K562 (cell line): Measurements from ENCODE around the gene ANXA2. TPM values are rescaled to one million over a fixed set of nuclear protein-coding genes. Genes with fewer than 3 reads are reported as not detected.

ENCODE experiments used
- ATAC-seq: fragments of 200-7000 bp; cut with Tn5 transposase; 3 replicates; pipeline ENCODE4 v1.9.1; 2020; ENCODE audit warnings: moderate library complexity
- BruUV-seq: library from RNA; stranded (reverse); fragments of 400-500 nt; replicated peaks from 2 replicates; lab custom pipeline; 2021; lab: Mats Ljungman, UMichigan
- CTCF ChIA-PET: fragments of 300-600 bp; formaldehyde crosslinking; extraction: SDS; loops from one replicate; lab custom pipeline; 2021; ENCODE audit warnings: low intra/inter-chr PET ratio; lab: Yijun Ruan, JAX
- POLR2A ChIA-PET: fragments of 300-600, 350-650 bp; sonication (Branson Sonifier 250); formaldehyde crosslinking; extraction: SDS; loops from one replicate; lab custom pipeline; 2021; ENCODE audit warnings: antibody characterized with exemption, inconsistent platforms; lab: Yijun Ruan, JAX
- DNase-seq, 4 experiments: peaks; one replicate each; pipeline versions ENCODE4 v3.0.0 to v3.0.0-alpha.2; 2011 to 2018; ENCODE audit warnings: low spot score in 3 of 4, mixed read lengths in 3 of 4; ENCODE audit errors: extremely low read depth in 1 of 4
- FAIRE-seq: peaks from 2 replicates; lab custom pipeline; 2011; peaks lifted over from hg19 to GRCh38; lab: Jason Lieb, UNC
- H2AFZ ChIP-seq: 2 replicates; pipeline ENCODE4 v1.6.0; 2011; ENCODE audit warnings: low read depth, low read length, control low read depth, inconsistent platforms
- H3K27ac ChIP-seq: fragments of 200-600 bp; 3 replicates; pipeline ENCODE4 v1.8.0; 2011; ENCODE audit warnings: low read depth, mild to moderate bottlenecking, control low read depth, inconsistent platforms, low read length, moderate library complexity, mixed read lengths; ENCODE audit errors: extremely low read depth
- H3K27me3 ChIP-seq, 2 experiments: fragments of 300-600 bp in 1 of 2; 2 replicates in 1 of 2; 3 replicates in 1 of 2; pipeline versions ENCODE4 v1.6.0 to v1.8.0; 2011; ENCODE audit warnings: inconsistent platforms in 2 of 2, low read length in 2 of 2, mild to moderate bottlenecking in 1 of 2, mixed read lengths in 1 of 2, moderate library complexity in 1 of 2; ENCODE audit not compliant: control insufficient read depth in 2 of 2, insufficient read depth in 2 of 2
- H3K36me3 ChIP-seq: fragments of 300-600 bp; 3 replicates; pipeline ENCODE4 v1.8.0; 2011; ENCODE audit warnings: mild to moderate bottlenecking, low read length, inconsistent platforms; ENCODE audit not compliant: control insufficient read depth, insufficient read depth
- H3K4me1 ChIP-seq, 2 experiments: fragments of 200-600 bp in 1 of 2; replicated peaks in 1 of 2; 2 replicates in 1 of 2; 3 replicates in 1 of 2; pipeline versions ENCODE4 v1.5.1 to v1.8.0; 2011; ENCODE audit warnings: inconsistent platforms in 2 of 2, low read length in 2 of 2, mild to moderate bottlenecking in 1 of 2, mixed read lengths in 1 of 2, moderate library complexity in 1 of 2; ENCODE audit not compliant: control insufficient read depth in 2 of 2, insufficient read depth in 2 of 2
- H3K4me2 ChIP-seq: 2 replicates; pipeline ENCODE4 v1.6.1; 2011; ENCODE audit warnings: low read length, control low read depth, inconsistent platforms, mixed read lengths; ENCODE audit not compliant: insufficient read depth
- H3K4me3 ChIP-seq: fragments of 200-600 bp; sonication (generic), shearing (Covaris generic); 2 replicates; pipeline ENCODE4 v1.5.1; 2016; ENCODE audit warnings: control low read depth, inconsistent platforms
- H3K79me2 ChIP-seq: fragments of 200-600 bp; 3 replicates; pipeline ENCODE4 v1.8.0; 2011; ENCODE audit warnings: low read length, inconsistent platforms; ENCODE audit not compliant: control insufficient read depth, insufficient read depth
- H3K9ac ChIP-seq, 2 experiments: 2 replicates each; pipeline versions ENCODE4 v1.6.0 to v1.6.1; 2011; ENCODE audit warnings: low read depth in 2 of 2, low read length in 2 of 2, control low read depth in 1 of 2, inconsistent platforms in 1 of 2, mild to moderate bottlenecking in 1 of 2, mixed read lengths in 1 of 2; ENCODE audit not compliant: insufficient read depth in 1 of 2
- H3K9me1 ChIP-seq: one replicate; pipeline ENCODE4 v1.6.0; 2011; ENCODE audit warnings: inconsistent platforms, mild to moderate bottlenecking, low read length, moderate library complexity; ENCODE audit not compliant: control insufficient read depth, insufficient read depth
- H3K9me3 ChIP-seq: replicated peaks from 2 replicates; pipeline ENCODE4 v1.5.1; 2011; ENCODE audit warnings: low read depth, low read length, inconsistent platforms; ENCODE audit not compliant: control insufficient read depth, insufficient read depth
- H4K20me1 ChIP-seq: replicated peaks from 2 replicates; pipeline ENCODE4 v1.6.1; 2011; ENCODE audit warnings: low read length, inconsistent platforms, mixed read lengths; ENCODE audit not compliant: control insufficient read depth, insufficient read depth
- ASH1L ChIP-seq: fragments of 450-650 bp; IDR thresholded peaks from 2 replicates; pipeline ENCODE4 v1.6.1; 2018; ENCODE audit warnings: borderline replicate concordance, mild to moderate bottlenecking, low read depth; ENCODE audit not compliant: partially characterized antibody
- BRCA1 ChIP-seq, 2 experiments: fragments of 450-650 bp in 1 of 2; sonication (generic) in 1 of 2; formaldehyde crosslinking in 1 of 2; IDR thresholded peaks; 2 replicates each; pipeline versions ENCODE4 v1.5.0 to v1.6.1; 2017 to 2020; ENCODE audit warnings: mild to moderate bottlenecking in 1 of 2, missing genetic modification reagents in 1 of 2
- HMGXB4 ChIP-seq: sonication (generic); formaldehyde crosslinking; IDR thresholded peaks from 2 replicates; pipeline ENCODE4 v1.8.1; 2023; ENCODE audit warnings: mild to moderate bottlenecking, missing genetic modification reagents
- NELFE ChIP-seq: IDR thresholded peaks from 2 replicates; pipeline ENCODE4 v1.6.1; 2011; ENCODE audit warnings: mild to moderate bottlenecking; ENCODE audit not compliant: insufficient read depth, insufficient read length
- NFE2L1 ChIP-seq: fragments of 450-650 bp; IDR thresholded peaks from 2 replicates; pipeline ENCODE4 v1.6.1; 2016; ENCODE audit warnings: missing genetic modification characterization, low read depth, mild to moderate bottlenecking, missing compliant biosample characterization, moderate library complexity, borderline replicate concordance
- PHTF2 ChIP-seq: fragments of 250-450 bp; sonication (Bioruptor Pico); IDR thresholded peaks from 2 replicates; pipeline ENCODE4 v1.5.0; 2021; ENCODE audit warnings: mild to moderate bottlenecking
- POU5F1 ChIP-seq: fragments of 150-350 bp; IDR thresholded peaks from 2 replicates; pipeline ENCODE4 v1.6.1; 2014; ENCODE audit warnings: borderline replicate concordance, low read length, low read depth, mild to moderate bottlenecking; ENCODE audit not compliant: partially characterized antibody
- PURB ChIP-seq: sonication (generic); formaldehyde crosslinking; IDR thresholded peaks from 2 replicates; pipeline ENCODE4 v1.9.0; 2021; ENCODE audit warnings: low read depth, mild to moderate bottlenecking, missing genetic modification reagents
- SP2 ChIP-seq: IDR thresholded peaks from 2 replicates; pipeline ENCODE4 v1.6.1; 2011; ENCODE audit warnings: mild to moderate bottlenecking, low read depth, low read length, moderate library complexity; ENCODE audit not compliant: poor library complexity, severe bottlenecking; ENCODE audit errors: extremely low read depth
- SRSF7 ChIP-seq: fragments of 200-400 bp; formaldehyde crosslinking; optimal IDR thresholded peaks from 2 replicates; pipeline ENCODE3; 2017; ENCODE audit warnings: mild to moderate bottlenecking, low read depth, low read length
- ZNF280B ChIP-seq: fragments of 250-450 bp; sonication (Bioruptor Pico); IDR thresholded peaks from 2 replicates; pipeline ENCODE4 v1.5.1; 2021; ENCODE audit warnings: mild to moderate bottlenecking
- ZNF398 ChIP-seq: fragments of 250-450 bp; sonication (Bioruptor Pico); IDR thresholded peaks from 2 replicates; pipeline ENCODE4 v1.8.0; 2021; ENCODE audit warnings: moderate library complexity, mild to moderate bottlenecking, inconsistent platforms
- WGBS: fragments of 100-300 bp; shearing (Covaris generic); methylation state at CpG from one replicate; pipeline ENCODE4 v1.1.6; 2016; ENCODE audit warnings: low coverage, mixed read lengths; ENCODE audit not compliant: insufficient coverage; ENCODE audit errors: missing lambda C conversion rate; 5-methylcytosine and 5-hydroxymethylcytosine counted together
- in situ Hi-C: fragments of 300-500 bp; cut with MboI; formaldehyde crosslinking; loops from 4 replicates; pipeline ENCODE4 v1.15.0; 2018; ENCODE audit warnings: inconsistent platforms, mixed read lengths
- intact Hi-C: fragments of 100-400 bp; cut with micrococcal nuclease; formaldehyde crosslinking; loops from 2 replicates; pipeline ENCODE4 v1.14.2; 2022
- polyA plus RNA-seq, 8 experiments: library from polyadenylated mRNA; depleted of rRNA in 4 of 8; stranded (reverse) in 5 of 8; unstranded in 3 of 8; fragments of >200 nt; fragmentation: Nextera tagmentation in 2 of 8; fragmentation: Illumina TruSeq in 1 of 8; extraction: Ambion mirVana in 2 of 8; extraction: Trizol in 1 of 8; gene quantifications; 2 replicates each; pipeline versions ENCODE4 v1.2.1 to v1.2.3, GENCODE V29; 2011 to 2014; ENCODE audit warnings: inconsistent platforms in 1 of 8, missing spikeins in 1 of 8
- total RNA-seq, 7 experiments: library from RNA; depleted of rRNA in 6 of 7; stranded (reverse); fragments of >200 nt in 6 of 7; fragmentation: Illumina TruSeq in 2 of 7; extraction: Trizol in 2 of 7; gene quantifications; 2 replicates each; pipeline versions ENCODE4 v1.2.1 to v1.2.3, GENCODE V29; 2011 to 2021; ENCODE audit warnings: low replicate concordance in 1 of 7
- TF ChIP-seq, protein P1 (sequence below), 2 experiments: IDR thresholded peaks; 2 replicates each; pipeline ENCODE4 v1.6.1; 2012; ENCODE audit warnings: improper control_type of control experiment in 2 of 2, low read depth in 2 of 2, low read length in 2 of 2, borderline replicate concordance in 1 of 2

ANXA2 gene
- total and polyA plus RNA-seq, 9 of the 15 experiments (the other 6 are each of a cell fraction or from before 2014, with no cell fraction given), result 301 to 1,102 (median 452) TPM

DNA sequence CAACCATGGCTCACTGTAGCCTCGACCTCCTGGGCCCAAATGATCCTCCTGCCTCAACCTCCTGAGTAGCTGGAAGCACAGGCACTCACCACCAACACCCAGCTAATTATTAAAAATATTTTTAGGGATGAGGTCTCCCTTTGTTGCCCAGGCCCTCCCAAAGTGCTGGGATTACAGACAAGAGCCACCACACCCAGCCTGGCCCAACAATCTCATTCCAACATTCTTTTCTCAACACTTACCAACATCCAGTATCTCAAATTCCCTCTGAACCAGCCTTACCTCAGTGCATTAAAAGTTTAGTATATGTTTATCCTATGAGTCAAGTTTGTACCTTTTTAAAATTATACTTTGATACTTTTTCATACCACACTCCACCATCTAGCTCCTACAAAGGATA, 25.0 kb downstream of the ANXA2 start:
- in situ Hi-C loops, result no loop called here
- FAIRE-seq (no peak), DNase-seq (no peak), ATAC-seq (no peak)
- Histone ChIP-seq H3K36me3 (peaks cover 86% of the 10 kb centered on the region), H3K9ac (no peak overlapping the region), H3K4me2 (no peak overlapping the region), H3K27ac (no peak overlapping the region), H4K20me1 (0 out of 2 replicates have a peak, but pooled peaks cover 9% of the 10 kb centered on the region), H3K4me3 (no peak overlapping the region), H3K27me3 (no peaks in the 10 kb centered on the region), H3K9me1 (no peaks in the 10 kb centered on the region), H3K79me2 (peaks cover 3% of the 10 kb centered on the region), H3K4me1 (no peaks in the 10 kb centered on the region; a peak in 1 of 5 replicates), H2AFZ (no peak overlapping the region)
- WGBS, result 83% methylated on average over 1 of the region's 1 CpG
- BruUV-seq, result no TSS peak
- intact Hi-C loops, result no loop called here
- ChIA-PET CTCF (no interaction called here), POLR2A (interaction anchor here (0.7 to 1.2 kb wide), 3 partner anchors 20 to 45 kb away, joined by 3 read pairs; partner anchors contain the start of gene ANXA2)
- no peak for TF ChIP-seq SRSF7
- no peak for TF ChIP-seq BRCA1 (IDR thresholded peaks at IDR 0.05)
- TF ChIP-seq BRCA1 (CRISPR knock-in tag; IDR thresholded peaks at IDR 0.05), result no peak
- TF ChIP-seq NELFE, result no peak
- TF ChIP-seq POU5F1, result no peak
- TF ChIP-seq HMGXB4 (CRISPR knock-in tag), result no peak
- no peak for TF ChIP-seq PURB (CRISPR knock-in tag)
- TF ChIP-seq PHTF2, result no peak
- TF ChIP-seq, protein P1, sequence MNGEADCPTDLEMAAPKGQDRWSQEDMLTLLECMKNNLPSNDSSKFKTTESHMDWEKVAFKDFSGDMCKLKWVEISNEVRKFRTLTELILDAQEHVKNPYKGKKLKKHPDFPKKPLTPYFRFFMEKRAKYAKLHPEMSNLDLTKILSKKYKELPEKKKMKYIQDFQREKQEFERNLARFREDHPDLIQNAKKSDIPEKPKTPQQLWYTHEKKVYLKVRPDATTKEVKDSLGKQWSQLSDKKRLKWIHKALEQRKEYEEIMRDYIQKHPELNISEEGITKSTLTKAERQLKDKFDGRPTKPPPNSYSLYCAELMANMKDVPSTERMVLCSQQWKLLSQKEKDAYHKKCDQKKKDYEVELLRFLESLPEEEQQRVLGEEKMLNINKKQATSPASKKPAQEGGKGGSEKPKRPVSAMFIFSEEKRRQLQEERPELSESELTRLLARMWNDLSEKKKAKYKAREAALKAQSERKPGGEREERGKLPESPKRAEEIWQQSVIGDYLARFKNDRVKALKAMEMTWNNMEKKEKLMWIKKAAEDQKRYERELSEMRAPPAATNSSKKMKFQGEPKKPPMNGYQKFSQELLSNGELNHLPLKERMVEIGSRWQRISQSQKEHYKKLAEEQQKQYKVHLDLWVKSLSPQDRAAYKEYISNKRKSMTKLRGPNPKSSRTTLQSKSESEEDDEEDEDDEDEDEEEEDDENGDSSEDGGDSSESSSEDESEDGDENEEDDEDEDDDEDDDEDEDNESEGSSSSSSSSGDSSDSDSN (IDR thresholded peaks at IDR 0.05; ENCODE audit: borderline replicate concordance in 1 of 2, low read depth in 2 of 2, low read length in 2 of 2), result no peak
- TF ChIP-seq ASH1L, result no peak
- no peak for TF ChIP-seq ZNF398 (CRISPR knock-in tag)
- TF ChIP-seq SP2, result no peak
- no peak for TF ChIP-seq ZNF280B (CRISPR knock-in tag)
- TF ChIP-seq NFE2L1, result no peak
- TF ChIP-seq, all 486 proteins: peak for 0
- H3K9me3 ChIP-seq, result no peaks in the 10 kb centered on the region
